Skeletal muscle cell (primary cell): ENCODE data around the gene OSBP2.
"Not testable (repeated sequence)": the region's sequence is repeated elsewhere in the genome, so short reads cannot be mapped to it uniquely, and the experiment has no call there.

ENCODE experiments used
- DNase-seq: peaks from one replicate; pipeline ENCODE4 v3.0.0-alpha.2; 2010; ENCODE audit warnings: low read depth
- H3K4me3 ChIP-seq: 2 replicates; pipeline ENCODE4 v1.5.1; 2011; ENCODE audit warnings: low read depth, mild to moderate bottlenecking, control low read depth, low read length, moderate library complexity

OSBP2 gene

GRCh38 chr22:30751529-30751928, 56.9 kb downstream of the OSBP2 start:
- DNase-seq: no peak
- no peak overlapping the region for H3K4me3 ChIP-seq

- H3K4me3 ChIP-seq: no peak overlapping the region
- DNase-seq: no peak
These were observed 58.1 kb downstream of the OSBP2 start for GRCh38 chr22:30752771-30753170.

- DNase-seq: no peak
- H3K4me3 ChIP-seq: no peak overlapping the region
These were observed 59.0 kb downstream of the OSBP2 start for GRCh38 chr22:30753701-30754100.

GRCh38 chr22:30754521-30754920, 59.8 kb downstream of the OSBP2 start:
- no peak overlapping the region for H3K4me3 ChIP-seq
- no peak for DNase-seq

- peak; percentile 45 for DNase-seq
- H3K4me3 ChIP-seq: no peak overlapping the region
These were observed 60.5 kb downstream of the OSBP2 start for GRCh38 chr22:30754971-30755758.

- no peak for DNase-seq
These were observed 61.1 kb downstream of the OSBP2 start for GRCh38 chr22:30755759-30756124.

GRCh38 chr22:30763815-30764673, 69.4 kb downstream of the OSBP2 start:
- DNase-seq: peak; percentile 51
- H3K4me3 ChIP-seq: no peak overlapping the region

More at GRCh38 chr22:30755759-30756124, 61.1 kb downstream of the OSBP2 start:
- no peak overlapping the region for H3K4me3 ChIP-seq

- DNase-seq: no peak
- no peak overlapping the region for H3K4me3 ChIP-seq
These were observed 73.0 kb downstream of the OSBP2 start for GRCh38 chr22:30767661-30768060.

GRCh38 chr22:30770716-30771115, 76.0 kb downstream of the OSBP2 start:
- no peak overlapping the region for H3K4me3 ChIP-seq
- DNase-seq: no peak

- no peak overlapping the region for H3K4me3 ChIP-seq
- DNase-seq: no peak
These were observed 79.2 kb downstream of the OSBP2 start for GRCh38 chr22:30773919-30774318.

- DNase-seq: no peak
- H3K4me3 ChIP-seq: no peak overlapping the region
These were observed 79.9 kb downstream of the OSBP2 start for GRCh38 chr22:30774566-30774965.

GRCh38 chr22:30776476-30776875, 81.8 kb downstream of the OSBP2 start:
- no peak for DNase-seq
- no peak overlapping the region for H3K4me3 ChIP-seq

- not testable (repeated sequence) for DNase-seq, H3K4me3 ChIP-seq
These were observed 82.5 kb downstream of the OSBP2 start for GRCh38 chr22:30777146-30777545.

GRCh38 chr22:30777587-30777986, 82.9 kb downstream of the OSBP2 start:
- peak; percentile 46 for DNase-seq
- H3K4me3 ChIP-seq: no peak overlapping the region

- DNase-seq: no peak
- H3K4me3 ChIP-seq: no peak overlapping the region
These were observed 83.6 kb downstream of the OSBP2 start for GRCh38 chr22:30778261-30778660.

GRCh38 chr22:30780026-30780425, 85.4 kb downstream of the OSBP2 start:
- no peak for DNase-seq
- no peak overlapping the region for H3K4me3 ChIP-seq

GRCh38 chr22:30781271-30781875, 86.7 kb downstream of the OSBP2 start:
- DNase-seq: no peak
- no peak overlapping the region for H3K4me3 ChIP-seq

- H3K4me3 ChIP-seq: no peak overlapping the region
These were observed 87.9 kb downstream of the OSBP2 start for GRCh38 chr22:30782613-30783012.

GRCh38 chr22:30783021-30783420, 88.3 kb downstream of the OSBP2 start:
- DNase-seq: no peak
- no peak overlapping the region for H3K4me3 ChIP-seq

More at GRCh38 chr22:30782613-30783012, 87.9 kb downstream of the OSBP2 start:
- DNase-seq: no peak

GRCh38 chr22:30785527-30785926, 90.9 kb downstream of the OSBP2 start:
- H3K4me3 ChIP-seq: no peak overlapping the region
- no peak for DNase-seq
